Neural crest cell (in vitro differentiated cells): Measurements from ENCODE around the gene CKAP2L. TPM values are rescaled to one million over a fixed set of nuclear protein-coding genes. Genes with fewer than 3 reads are reported as not detected.
A peak's percentile ranks its signal among the peaks of the same experiment; 100 is the strongest.
"Not testable (repeated sequence)": the region's sequence is repeated elsewhere in the genome, so short reads cannot be mapped to it uniquely, and the experiment has no call there.

Experiments
- DNase-seq: peaks from one replicate; pipeline ENCODE4 v3.0.0; 2021; ENCODE audit warnings: low read depth, mixed read lengths, low spot score
- H3K27ac Mint-ChIP-seq: one replicate; pipeline ENCODE4 v1.8.0; 2021; ENCODE audit warnings: mild to moderate bottlenecking, mixed read lengths; ENCODE audit not compliant: unreplicated experiment
- H3K27me3 Mint-ChIP-seq: 2 replicates; pipeline ENCODE4 v1.8.0; 2021; ENCODE audit warnings: low read depth, mild to moderate bottlenecking, mixed read lengths
- H3K36me3 Mint-ChIP-seq: 2 replicates; pipeline ENCODE4 v1.8.0; 2021; ENCODE audit warnings: low read depth, mild to moderate bottlenecking, mixed read lengths
- H3K4me1 Mint-ChIP-seq: 2 replicates; pipeline ENCODE4 v1.8.0; 2021; ENCODE audit warnings: mixed read lengths
- H3K4me3 Mint-ChIP-seq: one replicate; pipeline ENCODE4 v1.8.0; 2021; ENCODE audit warnings: mild to moderate bottlenecking, mixed read lengths
- H3K9me3 Mint-ChIP-seq: 2 replicates; pipeline ENCODE4 v1.8.0; 2021; ENCODE audit warnings: mixed read lengths
- total RNA-seq: library from RNA; stranded (reverse); gene quantifications from 2 replicates; pipeline ENCODE4 v1.2.1, GENCODE V29; 2021
- TF ChIP-seq, protein P1 (sequence below): fragments of 200-600 bp; sonication (generic); conservative IDR thresholded peaks from 2 replicates; pipeline ENCODE4 v1.5.0; 2021; ENCODE audit warnings: antibody characterized with exemption, mild to moderate bottlenecking

CKAP2L gene
- total RNA-seq, 1 donor from 2014 or later = 27.4 TPM

- no peaks in the 10 kb centered on the region for H3K9me3 Mint-ChIP-seq
- peak within 1 kb of the TSS; percentile 8 for H3K27ac Mint-ChIP-seq
- no peaks in the 10 kb centered on the region for H3K4me1 Mint-ChIP-seq
- peaks cover 3% of the 10 kb centered on the region for H3K27me3 Mint-ChIP-seq
- no peak within 1 kb of the TSS for H3K4me3 Mint-ChIP-seq
- no peaks in the 10 kb centered on the region for H3K36me3 Mint-ChIP-seq
- TF ChIP-seq, protein P1, sequence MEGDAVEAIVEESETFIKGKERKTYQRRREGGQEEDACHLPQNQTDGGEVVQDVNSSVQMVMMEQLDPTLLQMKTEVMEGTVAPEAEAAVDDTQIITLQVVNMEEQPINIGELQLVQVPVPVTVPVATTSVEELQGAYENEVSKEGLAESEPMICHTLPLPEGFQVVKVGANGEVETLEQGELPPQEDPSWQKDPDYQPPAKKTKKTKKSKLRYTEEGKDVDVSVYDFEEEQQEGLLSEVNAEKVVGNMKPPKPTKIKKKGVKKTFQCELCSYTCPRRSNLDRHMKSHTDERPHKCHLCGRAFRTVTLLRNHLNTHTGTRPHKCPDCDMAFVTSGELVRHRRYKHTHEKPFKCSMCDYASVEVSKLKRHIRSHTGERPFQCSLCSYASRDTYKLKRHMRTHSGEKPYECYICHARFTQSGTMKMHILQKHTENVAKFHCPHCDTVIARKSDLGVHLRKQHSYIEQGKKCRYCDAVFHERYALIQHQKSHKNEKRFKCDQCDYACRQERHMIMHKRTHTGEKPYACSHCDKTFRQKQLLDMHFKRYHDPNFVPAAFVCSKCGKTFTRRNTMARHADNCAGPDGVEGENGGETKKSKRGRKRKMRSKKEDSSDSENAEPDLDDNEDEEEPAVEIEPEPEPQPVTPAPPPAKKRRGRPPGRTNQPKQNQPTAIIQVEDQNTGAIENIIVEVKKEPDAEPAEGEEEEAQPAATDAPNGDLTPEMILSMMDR = no peak
- DNase-seq = no peak
Measured at GRCh38 chr2:112720785-112721184, 43.6 kb downstream of the CKAP2L start, which contains the start of gene NT5DC4. Gene NT5DC4, plus strand, starts transcription at chr2:112721020. Its CDS starts 60 bp downstream, at chr2:112721080.

DNA sequence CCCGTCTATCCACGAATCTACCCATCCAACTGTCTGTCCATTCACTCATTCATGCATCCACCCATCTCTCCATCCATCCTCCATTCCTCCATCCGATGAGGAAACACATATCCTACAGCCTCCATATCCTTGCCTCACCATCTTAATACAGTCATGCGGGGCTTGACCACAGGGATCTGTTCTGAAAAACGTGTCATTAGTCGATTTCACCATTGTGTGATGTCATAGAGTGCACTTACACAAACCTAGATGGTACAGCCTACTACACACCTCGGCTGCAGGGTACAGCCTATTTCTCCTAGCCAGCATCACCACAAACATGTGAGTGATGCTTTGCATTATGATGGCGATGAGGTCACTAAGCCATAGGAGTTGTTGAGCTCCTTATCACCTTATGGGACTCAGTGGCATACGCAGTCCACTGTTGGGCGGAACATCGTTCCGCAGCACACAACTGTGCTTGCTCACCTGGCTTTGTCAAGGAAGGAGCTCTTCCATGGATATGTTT lies 45.5 kb downstream of the CKAP2L start:
- no peak overlapping the region for H3K4me3 Mint-ChIP-seq
- DNase-seq = no peak
- H3K4me1 Mint-ChIP-seq = no peaks in the 10 kb centered on the region
- H3K27ac Mint-ChIP-seq = no peak overlapping the region
- peaks cover 3% of the 10 kb centered on the region for H3K27me3 Mint-ChIP-seq
- H3K36me3 Mint-ChIP-seq = no peaks in the 10 kb centered on the region
- no peaks in the 10 kb centered on the region for H3K9me3 Mint-ChIP-seq
- TF ChIP-seq, protein P1 = no peak

DNA sequence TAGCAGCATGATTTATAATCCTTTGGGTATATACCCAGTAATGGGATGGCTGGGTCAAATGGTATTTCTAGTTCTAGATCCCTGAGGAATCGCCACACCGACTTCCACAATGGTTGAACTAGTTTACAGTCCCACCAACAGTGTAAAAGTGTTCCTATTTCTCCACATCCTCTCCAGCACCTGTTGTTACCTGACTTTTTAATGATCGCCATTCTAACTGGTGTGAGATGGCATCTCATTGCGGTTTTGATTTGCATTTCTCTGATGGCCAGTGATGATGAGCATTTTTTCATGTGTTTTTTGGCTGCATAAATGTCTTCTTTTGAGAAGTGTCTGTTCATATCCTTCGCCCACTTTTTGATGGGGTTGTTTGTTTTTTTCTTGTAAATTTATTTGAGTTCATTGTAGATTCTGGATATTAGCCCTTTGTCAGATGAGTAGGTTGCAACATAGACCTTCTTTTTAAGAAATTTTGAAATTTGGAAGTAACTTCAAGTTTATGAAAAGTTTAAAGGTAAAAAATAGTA lies 47.5 kb downstream of the CKAP2L start:
- not testable (repeated sequence) for H3K9me3 Mint-ChIP-seq, H3K27ac Mint-ChIP-seq, H3K36me3 Mint-ChIP-seq

GRCh38 chr2:112716094-112716493 lies 48.3 kb downstream of the CKAP2L start:
- not testable (repeated sequence) for H3K36me3 Mint-ChIP-seq, H3K9me3 Mint-ChIP-seq, H3K27me3 Mint-ChIP-seq, DNase-seq, H3K4me1 Mint-ChIP-seq, H3K4me3 Mint-ChIP-seq, H3K27ac Mint-ChIP-seq

More for the DNA sequence above, 47.5 kb downstream of the CKAP2L start:
- not testable (repeated sequence) for DNase-seq, H3K4me1 Mint-ChIP-seq, H3K27me3 Mint-ChIP-seq, H3K4me3 Mint-ChIP-seq

DNA sequence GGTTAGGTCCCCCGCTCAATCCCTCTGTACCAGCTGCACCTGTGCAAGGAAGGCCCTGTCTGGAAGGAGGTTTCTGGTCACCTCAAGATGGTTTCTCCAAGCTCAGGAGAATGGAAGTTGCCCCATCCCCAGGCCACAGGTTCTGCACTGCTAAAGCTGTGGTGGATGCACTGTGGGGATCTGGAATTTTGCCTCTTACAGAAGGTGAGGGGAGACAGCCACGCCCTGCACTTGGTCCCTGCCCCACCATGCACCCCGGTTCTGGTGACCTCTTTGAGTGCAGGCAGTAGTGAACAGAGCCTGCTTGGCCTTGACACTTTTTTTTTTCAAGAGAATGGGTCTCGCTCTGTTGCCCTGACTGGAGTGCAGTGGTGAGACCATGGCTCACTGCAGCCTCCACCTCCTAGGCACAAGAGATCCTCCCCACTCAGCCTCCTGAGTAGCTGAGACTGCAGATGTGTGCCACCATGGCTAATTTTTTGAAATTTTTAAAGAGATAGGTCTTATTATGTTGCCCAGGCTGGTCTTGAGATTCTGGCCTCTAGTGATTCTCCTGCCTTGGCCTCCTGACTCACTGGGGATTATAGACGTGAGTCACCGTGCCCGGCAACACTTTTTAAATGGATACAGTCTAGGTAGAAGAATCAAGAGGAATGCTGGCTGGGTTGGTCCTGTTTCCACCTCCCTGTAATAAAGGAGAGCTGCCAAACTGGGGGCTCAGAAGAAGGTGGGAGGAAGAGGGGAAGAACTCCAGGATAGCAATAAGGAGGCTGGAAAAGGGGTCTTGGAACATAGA lies 49.4 kb downstream of the CKAP2L start:
- Mint-ChIP-seq H3K9me3 (no peaks in the 10 kb centered on the region), H3K36me3 (no peaks in the 10 kb centered on the region), H3K27ac (peak overlapping the region; percentile 71), H3K4me3 (no peak overlapping the region), H3K27me3 (peaks cover 3% of the 10 kb centered on the region), H3K4me1 (peaks cover 9% of the 10 kb centered on the region)
- TF ChIP-seq, protein P1 = no peak
- no peak for DNase-seq

DNA sequence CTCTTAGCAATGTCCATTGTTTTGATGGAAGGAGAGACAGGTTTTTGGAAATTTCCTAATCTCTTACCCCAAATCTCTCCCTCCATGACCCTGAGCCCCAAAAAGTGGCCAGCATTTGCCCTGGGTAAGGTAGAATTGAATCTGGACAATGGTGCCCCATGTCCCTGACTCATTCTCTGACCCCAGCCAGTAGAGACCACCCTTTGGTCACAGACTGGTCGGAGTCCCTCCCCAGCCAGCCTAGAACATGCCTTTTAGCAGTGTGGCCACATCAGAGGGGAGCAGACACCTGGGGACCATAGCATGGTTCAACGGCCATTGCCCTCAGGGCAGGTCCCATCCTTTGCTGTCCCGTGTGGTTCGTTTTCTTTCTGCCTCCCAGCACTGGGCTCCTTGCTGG lies 50.1 kb downstream of the CKAP2L start:
- TF ChIP-seq, protein P1 = no peak
- Mint-ChIP-seq H3K27me3 (peaks cover 5% of the 10 kb centered on the region), H3K9me3 (no peaks in the 10 kb centered on the region), H3K4me3 (no peak overlapping the region), H3K4me1 (peaks cover 9% of the 10 kb centered on the region), H3K36me3 (no peaks in the 10 kb centered on the region), H3K27ac (peak overlapping the region; percentile 71)
- DNase-seq = no peak
